Panc1 (cell line): ENCODE measurements around the gene KRT9. TPM values are rescaled to one million over a fixed set of nuclear protein-coding genes. Genes with fewer than 3 reads are reported as not detected.

ENCODE experiments used
- ATAC-seq: fragments of 200-7000 bp; cut with Tn5 transposase; 2 replicates; pipeline ENCODE4 v1.9.1; 2020; ENCODE audit warnings: mild to moderate bottlenecking, moderate library complexity
- BruUV-seq: library from RNA; stranded (reverse); fragments of 400-500 nt; replicated peaks from 2 replicates; lab custom pipeline; 2021; lab: Mats Ljungman, UMichigan
- CTCF ChIA-PET: fragments of 300-600 bp; sonication (Branson Sonifier 250); formaldehyde crosslinking; loops from one replicate; lab custom pipeline; 2022; ENCODE audit warnings: antibody characterized with exemption; lab: Charles Lee
- POLR2A ChIA-PET: fragments of 300-600 bp; sonication (Branson Sonifier 250); formaldehyde crosslinking; loops from one replicate; lab custom pipeline; 2022; ENCODE audit warnings: antibody characterized with exemption; lab: Charles Lee
- DNase-seq: peaks from one replicate; pipeline ENCODE4 v3.0.0-alpha.2; 2010; ENCODE audit warnings: low read depth, low spot score
- H3K27ac ChIP-seq: 2 replicates; pipeline ENCODE4 v1.5.1; 2011; ENCODE audit warnings: mild to moderate bottlenecking, low read length, inconsistent platforms
- H3K27me3 ChIP-seq: fragments of 200-500 bp; sonication (Bioruptor generic); 2 replicates; pipeline ENCODE4 v1.6.0; 2014; ENCODE audit warnings: low read length, inconsistent platforms; ENCODE audit not compliant: control insufficient read depth, insufficient read depth
- H3K36me3 ChIP-seq: fragments of 200-500 bp; sonication (Bioruptor generic); 2 replicates; pipeline ENCODE4 v1.5.1; 2014; ENCODE audit warnings: inconsistent platforms, mild to moderate bottlenecking, low read length, moderate library complexity; ENCODE audit not compliant: control insufficient read depth, insufficient read depth
- H3K4me1 ChIP-seq: 2 replicates; pipeline ENCODE4 v1.5.1; 2011; ENCODE audit warnings: inconsistent platforms, mild to moderate bottlenecking, low read length, moderate library complexity; ENCODE audit not compliant: control insufficient read depth, insufficient read depth
- H3K4me3 ChIP-seq, 2 experiments: 2 replicates each; pipeline ENCODE4 v1.5.1; 2011 to 2012; ENCODE audit warnings: low read depth in 2 of 2, low read length in 2 of 2, mild to moderate bottlenecking in 2 of 2, inconsistent platforms in 1 of 2, moderate library complexity in 1 of 2
- H3K9me3 ChIP-seq: fragments of 200-500 bp; sonication (Bioruptor generic); 2 replicates; pipeline ENCODE4 v1.5.1; 2014; ENCODE audit warnings: low read depth, mild to moderate bottlenecking, inconsistent platforms, low read length, moderate library complexity; ENCODE audit not compliant: control insufficient read depth, insufficient read depth
- CTCF ChIP-seq: fragments of 450-650 bp; IDR thresholded peaks from 2 replicates; pipeline ENCODE4 v1.5.1; 2017; ENCODE audit warnings: mild to moderate bottlenecking
- POLR2AphosphoS5 ChIP-seq: IDR thresholded peaks from 2 replicates; pipeline ENCODE4 v1.6.1; 2012; ENCODE audit warnings: mild to moderate bottlenecking, low read depth, low read length, moderate library complexity
- REST ChIP-seq, 2 experiments: IDR thresholded peaks; 2 replicates each; pipeline ENCODE4 v1.6.1; 2011 to 2012; ENCODE audit warnings: low read depth in 2 of 2, control low read depth in 1 of 2, low read length in 1 of 2, mild to moderate bottlenecking in 1 of 2, moderate library complexity in 1 of 2; ENCODE audit not compliant: insufficient read depth in 1 of 2
- SIN3A ChIP-seq: IDR thresholded peaks from 2 replicates; pipeline ENCODE4 v1.6.1; 2012; ENCODE audit warnings: low read depth, mild to moderate bottlenecking, low read length, moderate library complexity, borderline replicate concordance; ENCODE audit not compliant: insufficient read depth
- TCF7L2 ChIP-seq: IDR thresholded peaks from 2 replicates; pipeline ENCODE4 v1.6.1; 2011; ENCODE audit warnings: mild to moderate bottlenecking, low read depth, low read length, inconsistent platforms
- in situ Hi-C: cut with HindIII; loops from 2 replicates; pipeline ENCODE4 v1.10.0; 2016; ENCODE audit warnings: low sequenced_read_pairs, low pct_unique_long_range_greater_than_20kb
- intact Hi-C: fragments of 100-400 bp; cut with micrococcal nuclease; formaldehyde crosslinking; loops from one replicate; pipeline ENCODE4 v1.10.0; 2022; ENCODE audit not compliant: unreplicated experiment
- total RNA-seq: library from RNA; stranded (reverse); gene quantifications from one replicate; pipeline ENCODE4 v1.2.1, GENCODE V29; 2021; ENCODE audit not compliant: unreplicated experiment

Gene KRT9
- total RNA-seq, 1 experiment from 2014 or later: not detected

GRCh38 chr17:41565338-41565737 lies 6.5 kb downstream of the KRT9 start:
- Histone ChIP-seq H3K4me3 (no peak overlapping the region), H3K27ac (no peak overlapping the region), H3K27me3 (peaks cover 3% of the 10 kb centered on the region; the same call in 1 of the 2 replicates), H3K4me1 (no peaks in the 10 kb centered on the region), H3K9me3 (no peaks in the 10 kb centered on the region), H3K36me3 (no peaks in the 10 kb centered on the region)
- ATAC-seq (no peak), DNase-seq (no peak)
- intact Hi-C loops (no loop called here), in situ Hi-C loops (no loop called here)
- TF ChIP-seq SIN3A (no peak), REST (IDR thresholded peaks at IDR 0.05; ENCODE audit: insufficient read depth in 1 of 2, low read depth in 2 of 2, low read length in 1 of 2) (no peak), POLR2AphosphoS5 (no peak), TCF7L2 (no peak), CTCF (no peak)
- ChIA-PET CTCF (interaction anchor here (0.6 to 2.0 kb wide), 4 partner anchors 8 to 83 kb away, joined by 3 to 8 read pairs (median 4); no protein-coding TSS in a partner anchor), POLR2A (interaction anchor here (0.5 kb wide), 1 partner anchor 14 kb away, joined by 3 read pairs; no protein-coding TSS in a partner anchor)
- no TSS peak for BruUV-seq

GRCh38 chr17:41563607-41564170 lies 8.2 kb downstream of the KRT9 start:
- CTCF ChIA-PET: interaction anchor here (2.0 kb wide), 1 partner anchor 15 kb away, joined by 8 read pairs; no protein-coding TSS in a partner anchor
- no peak for ATAC-seq
- H3K27ac ChIP-seq: no peak overlapping the region
- intact Hi-C loops (no loop called here), in situ Hi-C loops (no loop called here)
- no peak overlapping the region for H3K4me3 ChIP-seq
- H3K4me1 ChIP-seq: no peaks in the 10 kb centered on the region
- no TSS peak for BruUV-seq
- POLR2A ChIA-PET: no interaction called here
- H3K36me3 ChIP-seq: no peaks in the 10 kb centered on the region
- no peaks in the 10 kb centered on the region for H3K9me3 ChIP-seq
- no peak for DNase-seq
- no peak for TF ChIP-seq SIN3A
- TF ChIP-seq CTCF: no peak
- no peak for TF ChIP-seq POLR2AphosphoS5
- TF ChIP-seq REST (IDR thresholded peaks at IDR 0.05; ENCODE audit: insufficient read depth in 1 of 2, low read depth in 2 of 2, low read length in 1 of 2): no peak
- no peak for TF ChIP-seq TCF7L2
- H3K27me3 ChIP-seq: peaks cover 3% of the 10 kb centered on the region; the same call in 1 of the 2 replicates
